ENCODE results near the gene LRRC45. TPM values are rescaled to one million over a fixed set of nuclear protein-coding genes. Genes with fewer than 3 reads are reported as not detected.
A peak's percentile ranks its signal among the peaks of the same experiment; 100 is the strongest.

Gene LRRC45
- total and polyA plus RNA-seq, 9 of the 15 experiments (the other 6 are each of a cell fraction or from before 2014, with no cell fraction given) = 3.5 to 21.5 (median 11.2) TPM; not detected in 2

- peaks cover 0 to 64% of the 10 kb centered on the region in 2 experiments; a peak in 2 of 5 replicates for H3K4me1 ChIP-seq (replicated peaks in 1 of 2; ENCODE audit: control insufficient read depth in 2 of 2, insufficient read depth in 2 of 2, low read length in 2 of 2)
- no peaks in the 10 kb centered on the region for H3K27me3 ChIP-seq (ENCODE audit: control insufficient read depth in 2 of 2, insufficient read depth in 2 of 2, low read length in 2 of 2)
- ChIA-PET CTCF (ENCODE audit: low intra/inter-chr PET ratio) (no interaction called here), POLR2A (no interaction called here)
- BruUV-seq (replicated peaks) = no TSS peak
- in situ Hi-C loops (cut with MboI) = no loop called here
- no peaks in the 10 kb centered on the region for H3K9me3 ChIP-seq (replicated peaks; ENCODE audit: control insufficient read depth, insufficient read depth, low read depth, low read length)
- no peak for ATAC-seq
- H3K4me3 ChIP-seq = no peak overlapping the region
- peaks cover 3% of the 10 kb centered on the region for H3K9me1 ChIP-seq (ENCODE audit: control insufficient read depth, insufficient read depth, low read length)
- H2AFZ ChIP-seq (ENCODE audit: low read depth, low read length) = no peak overlapping the region
- TF ChIP-seq ZNF175 (CRISPR knock-in tag; IDR thresholded peaks at IDR 0.05; ENCODE audit: low read depth) = no peak
- no peaks in the 10 kb centered on the region for H4K20me1 ChIP-seq (replicated peaks; ENCODE audit: control insufficient read depth, insufficient read depth, low read length)
- H3K36me3 ChIP-seq (ENCODE audit: control insufficient read depth, insufficient read depth, low read length) = peaks cover 10% of the 10 kb centered on the region; the same call in 1 of the 3 replicates
- no peak overlapping the region for H3K4me2 ChIP-seq (ENCODE audit: insufficient read depth, low read length)
- H3K27ac ChIP-seq (ENCODE audit: extremely low read depth, low read depth, low read length) = no peak overlapping the region
- H3K79me2 ChIP-seq (ENCODE audit: control insufficient read depth, insufficient read depth, low read length) = no peaks in the 10 kb centered on the region
- intact Hi-C loops (cut with micrococcal nuclease) = no loop called here
- 88% methylated on average over 28 of the region's 39 CpGs for WGBS (ENCODE audit: insufficient coverage, low coverage, missing lambda C conversion rate)
- no peak for FAIRE-seq
- no peak for DNase-seq (ENCODE audit: extremely low read depth in 1 of 4, low spot score in 3 of 4)
- peak overlapping the region in 1 of 2 experiments; percentile 56; a peak in 1 of 4 replicates for H3K9ac ChIP-seq (ENCODE audit: insufficient read depth in 1 of 2, low read depth in 2 of 2, low read length in 2 of 2)
These were observed 28.3 kb upstream of the LRRC45 start for GRCh38 chr17:81994593-81995462.

GRCh38 chr17:81995463-81996231 is 27.5 kb upstream of the LRRC45 start:
- no TSS peak for BruUV-seq (replicated peaks)
- H3K4me2 ChIP-seq (ENCODE audit: insufficient read depth, low read length) = no peak overlapping the region

More at GRCh38 chr17:81995463-81996231, 27.5 kb upstream of the LRRC45 start:
- ATAC-seq (no peak), FAIRE-seq (no peak), DNase-seq (ENCODE audit: extremely low read depth in 1 of 4, low spot score in 3 of 4) (no peak)
- 93% methylated on average over 25 of the region's 29 CpGs for WGBS (ENCODE audit: insufficient coverage, low coverage, missing lambda C conversion rate)
- no peak overlapping the region for H2AFZ ChIP-seq (ENCODE audit: low read depth, low read length)
- H3K9ac ChIP-seq (ENCODE audit: insufficient read depth in 1 of 2, low read depth in 2 of 2, low read length in 2 of 2) = peak overlapping the region in 1 of 2 experiments; percentile 56; a peak in 1 of 4 replicates
- POLR2A ChIA-PET = no interaction called here
- intact Hi-C loops (cut with micrococcal nuclease) (no loop called here), in situ Hi-C loops (cut with MboI) (no loop called here)
- CTCF ChIA-PET (ENCODE audit: low intra/inter-chr PET ratio) = no interaction called here
- H3K4me1 ChIP-seq (replicated peaks in 1 of 2; ENCODE audit: control insufficient read depth in 2 of 2, insufficient read depth in 2 of 2, low read length in 2 of 2) = peaks cover 0 to 72% of the 10 kb centered on the region in 2 experiments; a peak in 2 of 5 replicates
- H3K9me1 ChIP-seq (ENCODE audit: control insufficient read depth, insufficient read depth, low read length) = peaks cover 3% of the 10 kb centered on the region
- H3K9me3 ChIP-seq (replicated peaks; ENCODE audit: control insufficient read depth, insufficient read depth, low read depth, low read length) = no peaks in the 10 kb centered on the region
- H3K36me3 ChIP-seq (ENCODE audit: control insufficient read depth, insufficient read depth, low read length) = peaks cover 10% of the 10 kb centered on the region; the same call in 1 of the 3 replicates
- H3K27ac ChIP-seq (ENCODE audit: extremely low read depth, low read depth, low read length) = no peak overlapping the region
- no peaks in the 10 kb centered on the region for H4K20me1 ChIP-seq (replicated peaks; ENCODE audit: control insufficient read depth, insufficient read depth, low read length)
- H3K4me3 ChIP-seq = no peak overlapping the region
- TF ChIP-seq RBFOX2 (IDR thresholded peaks at IDR 0.05; ENCODE audit: low read depth, low read length) = peak; percentile 15; the same call in 1 of the 2 replicates
- TF ChIP-seq CREB3 (tag; conservative IDR thresholded peaks at IDR 0.05; ENCODE audit: low read depth) = no peak
- no peak for TF ChIP-seq GABPA (tag; conservative IDR thresholded peaks at IDR 0.05; ENCODE audit: low read depth)
- no peaks in the 10 kb centered on the region for H3K79me2 ChIP-seq (ENCODE audit: control insufficient read depth, insufficient read depth, low read length)
- H3K27me3 ChIP-seq (ENCODE audit: control insufficient read depth in 2 of 2, insufficient read depth in 2 of 2, low read length in 2 of 2) = no peaks in the 10 kb centered on the region
